HG02870 (cell line): ENCODE measurements around the gene KCNK7.
"Not testable (repeated sequence)": the region's sequence is repeated elsewhere in the genome, so short reads cannot be mapped to it uniquely, and the experiment has no call there.

Experiments used
- ATAC-seq: cut with Tn5 transposase; IDR thresholded peaks from one replicate; pipeline ENCODE4 v1.9.1; 2021; ENCODE audit warnings: mild to moderate bottlenecking, moderate library complexity; ENCODE audit not compliant: unreplicated experiment

KCNK7 gene

GRCh38 chr11:65574811-65575567 is 20.6 kb downstream of the KCNK7 start:
- no peak for ATAC-seq

GRCh38 chr11:65574109-65574810 is 21.3 kb downstream of the KCNK7 start:
- no peak for ATAC-seq

GRCh38 chr11:65573391-65574079 is 22.1 kb downstream of the KCNK7 start:
- ATAC-seq, result no peak

GRCh38 chr11:65572356-65573051 is 23.1 kb downstream of the KCNK7 start, which contains the start of gene FAM89B:
FAM89B (plus strand) TSS chr11:65572538; CDS start chr11:65572670, 132 bp downstream.
- no peak for ATAC-seq

GRCh38 chr11:65571940-65572339 is 23.7 kb downstream of the KCNK7 start:
- no peak for ATAC-seq

- no peak for ATAC-seq
These were observed 24.2 kb downstream of the KCNK7 start for GRCh38 chr11:65571420-65571819.

- ATAC-seq, result peak; percentile 67
These were observed 25.4 kb downstream of the KCNK7 start, which contains the start of gene ZNRD2 for GRCh38 chr11:65569973-65570918. ZNRD2 (plus strand) TSS chr11:65570477; CDS start chr11:65570492, 15 bp downstream.

- peak; percentile 3 for ATAC-seq
These were observed 26.2 kb downstream of the KCNK7 start for GRCh38 chr11:65569164-65569972.

- ATAC-seq, result no peak
These were observed 29.8 kb downstream of the KCNK7 start for GRCh38 chr11:65565624-65566453.

GRCh38 chr11:65564879-65565559 is 30.6 kb downstream of the KCNK7 start:
- not testable (repeated sequence) for ATAC-seq

GRCh38 chr11:65563601-65564000 is 32.0 kb downstream of the KCNK7 start:
- no peak for ATAC-seq

GRCh38 chr11:65562788-65563187 is 32.8 kb downstream of the KCNK7 start:
- no peak for ATAC-seq

- no peak for ATAC-seq
These were observed 33.6 kb downstream of the KCNK7 start for GRCh38 chr11:65562020-65562419.

GRCh38 chr11:65560555-65561418 is 34.8 kb downstream of the KCNK7 start:
- no peak for ATAC-seq

GRCh38 chr11:65559951-65560537 is 35.6 kb downstream of the KCNK7 start:
- ATAC-seq, result no peak

GRCh38 chr11:65559535-65559934 is 36.1 kb downstream of the KCNK7 start:
- no peak for ATAC-seq
